GM21447 (cell line): ENCODE results near the gene TRABD2B.

Experiments
- ATAC-seq: cut with Tn5 transposase; IDR thresholded peaks from one replicate; pipeline ENCODE4 v1.9.1; 2021; ENCODE audit not compliant: unreplicated experiment

TRABD2B gene

DNA sequence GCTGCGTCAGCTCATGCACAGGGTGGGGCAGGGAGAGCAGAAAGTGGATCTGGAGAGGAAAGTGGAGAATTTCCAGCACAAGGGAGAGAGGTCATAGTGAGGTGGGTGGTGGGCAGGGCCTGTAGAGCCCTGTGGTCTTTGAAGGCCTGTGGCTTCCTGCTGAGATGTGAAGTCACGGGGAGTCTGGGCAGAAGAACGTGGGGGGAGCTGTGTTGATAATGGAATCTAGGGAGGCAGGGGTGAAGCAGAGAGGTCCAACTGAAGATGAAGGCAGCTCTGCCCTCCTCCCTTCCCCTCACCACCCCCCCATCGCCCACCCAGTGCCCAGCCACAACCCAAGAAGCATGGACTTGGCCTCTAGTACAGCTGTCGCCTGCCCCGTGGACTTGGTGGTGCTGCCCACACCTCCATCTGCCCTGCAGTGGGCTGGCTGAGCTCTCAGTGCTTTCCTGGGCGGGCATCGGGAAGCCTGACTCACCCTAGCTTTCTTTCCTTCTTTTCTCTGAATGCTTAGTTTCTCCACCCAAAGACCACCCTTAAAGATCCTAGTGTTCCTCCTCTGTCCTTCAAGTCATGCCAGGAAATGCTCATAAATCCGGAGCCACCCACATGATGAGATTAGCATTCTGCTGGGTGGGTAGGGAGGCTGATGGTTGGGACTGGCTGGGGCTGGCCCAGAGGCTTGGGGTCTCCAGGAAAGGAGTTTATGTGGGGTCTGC, 186.1 kb downstream of the TRABD2B start:
- no peak for ATAC-seq

DNA sequence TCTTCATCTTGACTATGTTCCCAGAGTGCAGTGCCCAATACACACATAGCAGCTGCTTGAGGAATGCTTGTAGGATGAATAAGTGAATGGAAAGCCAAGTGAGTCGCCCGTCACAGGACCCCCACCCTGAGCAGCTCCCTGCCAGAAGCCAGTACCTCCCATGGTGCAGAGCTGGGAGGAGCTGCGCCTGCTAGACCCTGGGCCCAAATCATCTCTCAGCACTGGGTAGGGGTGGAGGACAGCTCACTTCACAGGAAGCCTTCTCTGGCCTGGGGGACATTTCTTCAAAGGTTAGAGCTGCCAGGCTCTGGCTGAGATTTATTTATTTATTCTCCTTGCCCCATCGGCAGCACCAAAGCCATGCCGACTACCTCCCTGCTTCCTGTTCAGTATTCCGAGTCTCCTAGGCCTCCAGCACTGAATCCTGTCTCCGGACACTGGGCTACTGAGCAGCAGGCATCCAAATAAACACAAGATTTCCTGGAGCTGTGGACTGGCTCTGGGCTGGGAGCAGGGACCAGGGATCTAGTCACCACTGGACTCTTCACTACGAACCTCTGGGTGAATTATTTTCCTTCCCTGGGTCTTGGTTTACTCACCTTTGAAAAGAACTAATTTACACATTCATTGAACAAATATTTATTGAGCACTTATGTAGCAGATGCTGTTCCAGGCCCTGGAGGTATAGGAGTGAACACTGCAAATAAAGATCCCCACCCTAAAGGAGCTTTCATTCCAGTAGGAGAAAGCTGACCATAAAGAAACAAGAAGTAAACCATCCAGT, 187.7 kb downstream of the TRABD2B start:
- ATAC-seq = no peak

DNA sequence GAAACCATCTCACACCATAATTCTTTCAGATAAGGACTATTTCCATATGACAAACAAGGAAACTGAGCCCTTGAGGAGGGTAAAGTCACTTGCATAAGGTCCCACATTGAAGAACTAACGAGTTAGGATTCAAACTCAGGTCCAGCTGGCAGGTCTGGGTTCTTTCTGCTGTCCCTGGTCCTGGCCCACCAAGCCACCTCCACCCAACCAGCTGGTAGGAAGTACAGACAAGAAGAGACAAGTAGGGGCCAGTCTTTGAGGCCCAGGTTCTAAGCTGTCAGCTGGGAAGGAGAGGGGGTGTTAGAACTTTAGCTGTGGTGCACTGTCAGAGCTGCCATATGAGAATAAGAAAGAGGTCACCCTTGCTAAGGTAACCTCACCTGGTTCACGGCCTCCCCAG, 188.6 kb downstream of the TRABD2B start:
- no peak for ATAC-seq

DNA sequence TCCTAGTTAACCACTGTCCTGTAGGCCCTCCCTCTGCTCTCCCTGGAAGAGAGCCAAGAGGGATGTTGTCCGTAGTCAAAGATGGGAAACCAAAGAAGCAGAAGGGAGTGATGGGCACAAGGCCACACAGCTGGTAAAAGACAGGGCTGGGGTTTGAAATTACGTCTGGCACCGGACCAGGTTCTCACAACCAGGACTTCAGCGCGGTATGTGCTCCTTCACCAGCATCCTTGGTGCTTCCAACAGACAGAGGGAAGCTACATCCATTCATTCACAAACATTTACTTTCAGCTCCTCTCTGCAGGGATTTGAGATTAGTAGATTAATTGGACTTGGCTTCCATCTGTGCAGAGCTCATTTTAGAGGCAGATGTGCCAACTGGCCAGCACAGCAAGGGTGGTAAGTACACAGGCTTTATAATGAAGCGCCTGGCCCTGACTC, 191.2 kb downstream of the TRABD2B start:
- no peak for ATAC-seq

DNA sequence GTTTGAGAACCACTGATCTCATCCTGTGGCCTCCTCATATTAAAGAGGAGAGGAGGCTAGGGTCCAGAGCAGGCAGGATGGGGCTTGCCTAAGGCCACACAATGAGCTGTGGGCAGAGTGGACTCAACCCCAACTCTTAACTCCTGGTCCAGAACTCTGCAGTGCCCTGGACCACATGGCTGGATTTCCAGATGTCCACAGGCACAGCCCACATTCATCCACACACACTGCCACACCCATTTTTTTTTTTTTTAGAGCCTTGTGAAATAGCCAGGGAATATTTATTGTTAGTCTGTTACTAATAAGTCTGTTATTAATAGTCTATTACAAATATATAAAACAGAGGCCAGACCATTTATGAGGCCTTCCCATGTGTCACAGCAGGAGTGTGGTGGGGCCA, 192.2 kb downstream of the TRABD2B start:
- no peak for ATAC-seq

DNA sequence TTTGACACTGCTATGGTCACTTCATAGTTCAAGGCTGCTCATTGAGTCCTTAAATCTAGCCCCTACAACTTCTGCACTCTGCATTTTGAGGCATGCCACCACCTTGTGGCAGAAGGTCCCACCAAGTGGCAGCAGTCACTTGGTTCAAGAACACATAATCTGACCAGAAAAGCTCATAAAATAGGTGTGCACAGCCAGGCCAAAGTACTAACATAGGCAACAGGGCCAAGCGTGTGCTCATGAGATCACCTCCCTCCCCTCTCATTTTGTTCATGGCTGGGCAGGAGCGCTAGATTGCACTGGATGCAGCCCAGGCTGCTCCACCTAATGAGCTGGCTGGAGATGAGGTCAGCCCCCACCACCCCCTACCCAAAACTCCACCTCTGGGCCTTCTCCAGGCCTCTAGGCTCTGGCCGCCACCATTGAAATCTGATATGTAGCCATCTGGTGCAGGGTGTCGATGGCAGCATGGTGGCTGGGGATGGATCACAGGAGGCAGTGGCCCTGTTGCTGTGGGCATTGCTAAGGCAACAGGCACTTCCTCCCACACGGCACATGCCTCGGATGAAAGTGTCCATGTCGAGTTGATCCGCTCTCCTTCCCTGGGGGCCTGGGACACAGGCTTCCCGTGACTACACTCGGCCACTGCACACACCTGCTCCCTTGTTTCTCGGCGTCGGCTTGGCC, 193.2 kb downstream of the TRABD2B start:
- no peak for ATAC-seq

DNA sequence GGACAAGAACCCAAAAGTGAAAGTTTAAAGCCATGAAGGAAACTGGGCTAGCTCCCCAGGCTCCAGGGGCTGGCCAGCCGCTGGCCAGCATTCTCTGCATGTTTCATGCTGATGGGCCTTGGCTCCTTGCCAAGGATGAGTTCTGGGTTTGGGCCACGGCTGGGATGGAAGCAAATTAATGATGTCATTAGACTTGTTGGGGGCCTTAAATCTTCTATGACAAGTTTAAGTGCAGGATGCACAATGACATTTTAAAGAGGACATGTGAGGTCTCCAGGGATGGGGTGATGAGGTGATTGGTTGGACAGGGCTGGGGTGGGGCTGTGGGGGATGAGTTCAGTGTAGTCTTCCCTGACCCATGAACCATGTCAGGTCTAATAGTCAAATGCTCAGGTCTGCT, 199.6 kb downstream of the TRABD2B start:
- no peak for ATAC-seq

DNA sequence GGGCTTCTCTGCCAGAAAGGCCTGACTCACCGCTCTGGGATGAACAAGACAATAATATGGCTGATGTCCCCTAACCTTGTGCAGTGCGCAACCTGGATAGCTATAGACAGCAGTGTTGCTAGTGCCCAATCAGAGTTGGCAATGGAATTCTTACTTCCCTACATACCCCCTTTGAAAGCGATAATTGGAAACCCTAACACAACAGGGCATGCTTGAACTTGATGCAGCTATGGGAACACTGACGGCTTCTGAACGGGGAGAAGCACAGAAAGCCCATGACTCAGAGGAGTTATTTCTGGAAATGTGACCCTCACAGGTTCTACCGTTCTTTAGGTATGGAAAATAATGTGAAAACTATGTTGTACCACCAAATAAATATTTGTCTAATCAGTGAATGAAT, 200.6 kb downstream of the TRABD2B start:
- no peak for ATAC-seq

DNA sequence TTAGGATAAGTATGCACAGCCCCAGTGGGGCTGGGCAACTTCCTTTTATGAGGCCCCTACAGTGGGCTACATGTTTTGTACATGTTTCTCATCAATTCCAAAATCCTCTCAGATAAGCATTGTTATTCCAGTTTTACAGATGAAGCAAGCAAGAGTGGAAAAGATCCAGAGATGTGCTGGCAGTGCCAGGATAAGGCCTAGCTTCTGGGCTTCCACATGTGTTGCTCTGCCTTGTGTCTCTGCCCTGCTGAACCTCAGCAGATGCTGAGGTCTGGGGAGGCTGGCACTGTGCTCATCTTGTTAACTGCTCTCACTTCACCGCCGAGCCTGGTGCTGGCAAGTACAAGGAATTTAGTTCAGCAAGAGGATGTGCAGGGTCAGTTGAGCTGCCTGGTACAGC, 202.1 kb downstream of the TRABD2B start:
- no peak for ATAC-seq

DNA sequence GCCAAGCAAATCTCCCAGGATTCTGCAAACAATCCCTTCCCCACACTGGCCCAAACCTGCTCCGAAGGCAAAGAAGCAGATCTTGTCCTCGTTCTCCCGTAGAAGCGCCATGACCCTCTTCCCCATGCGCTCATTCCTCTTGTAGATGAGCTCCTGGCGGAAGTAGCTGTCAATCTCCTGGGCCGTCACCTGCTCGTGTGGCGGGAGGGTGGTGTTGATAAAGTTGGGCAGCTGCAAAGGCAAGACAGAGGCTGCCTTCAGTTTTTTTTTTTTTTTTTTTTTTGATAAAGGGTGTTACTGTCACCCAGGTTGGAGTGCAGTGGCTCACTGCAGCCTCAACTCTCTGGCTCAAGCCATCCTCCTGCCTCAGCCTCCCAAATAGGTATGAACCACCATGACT, 202.7 kb downstream of the TRABD2B start:
- no peak for ATAC-seq

DNA sequence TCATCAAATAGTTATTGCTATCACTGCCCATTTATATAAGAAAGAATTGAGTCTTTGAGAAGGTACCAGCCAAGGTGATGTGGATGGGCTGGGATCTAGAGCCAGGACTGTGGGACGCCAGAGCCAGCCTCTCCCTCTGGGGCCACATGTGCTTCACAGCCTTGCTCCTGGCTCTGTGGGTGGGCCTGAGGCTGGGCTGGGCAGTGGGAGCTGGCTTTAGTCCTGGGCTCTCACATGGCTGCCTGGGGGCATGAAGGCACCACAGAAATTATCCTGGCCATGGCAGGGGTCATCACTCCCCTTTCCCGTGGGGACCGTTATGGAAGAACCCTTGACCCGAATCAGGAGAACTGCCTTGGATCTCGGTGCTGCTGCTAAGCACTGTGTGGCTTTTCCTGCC, 203.1 kb downstream of the TRABD2B start:
- no peak for ATAC-seq

DNA sequence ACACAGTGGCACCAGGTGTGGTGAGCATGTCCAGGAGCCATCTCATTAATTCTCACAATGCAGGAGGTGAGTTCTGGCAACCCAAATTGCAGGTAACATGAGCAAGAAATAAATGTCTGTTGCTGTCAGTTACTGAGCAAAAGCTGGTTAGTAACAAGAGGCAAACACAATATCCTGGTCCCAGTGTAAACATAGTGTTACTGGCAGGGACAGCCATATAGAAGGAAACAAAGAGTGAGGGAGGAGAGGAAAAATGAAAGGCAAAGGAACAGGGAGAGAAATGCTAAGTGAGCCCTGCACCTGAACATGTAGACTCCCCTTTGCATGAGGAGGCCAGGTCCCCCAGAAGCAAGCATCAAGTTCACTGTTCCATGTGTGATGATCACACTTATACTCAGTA, 203.6 kb downstream of the TRABD2B start:
- no peak for ATAC-seq

DNA sequence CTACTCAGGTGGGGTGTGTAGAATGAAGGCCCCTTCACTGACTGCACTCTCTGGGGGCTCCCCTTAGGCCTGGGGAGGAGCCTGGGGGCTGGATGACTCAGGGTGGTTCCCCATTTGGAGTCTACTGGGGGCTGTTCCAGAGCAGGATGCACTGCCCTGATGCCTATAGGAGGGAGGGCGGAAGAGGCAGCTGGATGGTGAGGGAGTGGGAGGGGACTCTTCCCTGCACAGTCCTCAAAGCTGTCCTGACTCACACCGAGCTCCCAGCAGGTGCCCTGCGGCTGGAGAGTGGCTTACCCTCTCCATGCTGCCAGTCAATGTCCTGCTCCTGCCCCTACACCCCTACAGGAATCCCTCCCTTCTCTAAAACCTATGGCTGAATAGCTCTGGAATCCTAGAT, 204.4 kb downstream of the TRABD2B start:
- no peak for ATAC-seq

DNA sequence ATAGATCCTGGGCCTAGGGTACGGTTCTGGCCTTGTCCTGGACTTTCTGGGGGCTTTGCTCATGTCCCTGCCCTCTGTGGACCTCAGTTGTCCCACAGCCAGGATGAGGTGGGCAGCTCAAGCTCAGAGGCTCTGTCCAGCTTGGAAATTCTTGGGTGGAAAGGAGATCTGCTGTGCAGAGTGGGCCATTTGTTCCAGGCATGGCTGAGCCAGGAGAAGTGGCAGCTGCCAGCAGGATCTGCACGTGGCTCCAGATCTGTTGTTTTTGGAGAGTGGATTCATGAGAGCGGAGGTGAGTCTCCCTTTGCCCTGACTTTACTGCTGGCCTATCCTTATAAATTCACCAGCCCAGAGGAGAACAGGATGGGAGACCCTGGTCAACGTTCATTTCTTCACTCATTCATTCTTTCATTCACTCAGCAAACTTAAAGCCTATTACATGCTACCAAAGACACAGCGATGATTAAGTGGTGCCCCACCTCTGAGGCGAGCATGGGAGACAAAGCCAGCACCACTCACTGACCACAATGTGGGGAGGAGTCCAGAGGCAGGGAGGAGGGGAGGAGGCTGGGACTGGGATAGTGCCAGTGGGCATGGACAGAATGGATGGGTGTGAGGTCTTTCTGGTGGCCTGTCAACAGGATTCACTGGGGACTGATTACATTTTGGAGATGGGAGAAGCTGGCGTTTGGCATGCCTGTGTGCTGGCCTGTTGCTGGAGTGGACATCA, 205.1 kb downstream of the TRABD2B start:
- no peak for ATAC-seq

DNA sequence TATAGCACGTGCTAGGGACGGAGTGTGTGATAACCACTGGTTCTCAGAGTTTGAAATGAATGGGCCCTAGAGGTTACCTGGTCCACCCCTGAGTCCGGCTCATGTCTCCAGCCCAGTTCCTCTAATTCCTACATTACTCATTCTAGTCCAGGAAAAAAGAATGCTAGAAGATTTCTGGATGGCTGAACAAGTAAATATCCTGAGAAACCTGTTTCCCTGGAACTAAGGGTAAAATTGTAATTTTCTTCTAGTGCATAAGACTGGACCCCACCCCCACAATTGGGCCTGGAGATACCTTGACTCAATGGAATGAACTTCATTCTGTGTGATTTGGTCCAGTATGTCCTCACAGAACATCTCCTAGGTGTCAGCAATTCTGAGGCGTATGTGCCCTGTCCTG, 208.4 kb downstream of the TRABD2B start:
- ATAC-seq = no peak

DNA sequence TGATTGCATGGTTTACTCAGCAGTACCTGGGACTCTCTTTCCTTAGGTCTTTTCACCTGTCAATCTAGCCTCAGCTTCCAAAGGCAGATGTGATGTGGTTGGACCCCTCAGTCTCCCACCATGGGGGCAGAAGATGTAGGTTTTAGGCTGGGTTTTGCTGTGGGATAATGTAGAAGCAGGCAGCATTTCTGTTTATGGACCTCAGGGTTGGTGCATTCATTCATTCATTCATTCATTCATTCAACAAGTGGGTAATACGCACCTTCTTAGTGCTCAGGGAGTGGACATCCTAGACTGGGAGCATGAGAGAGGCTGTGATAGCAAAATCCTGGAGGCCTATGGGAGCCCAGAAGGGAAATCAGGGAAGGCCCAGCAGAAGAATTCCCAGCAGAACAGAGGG, 209.6 kb downstream of the TRABD2B start:
- no peak for ATAC-seq

DNA sequence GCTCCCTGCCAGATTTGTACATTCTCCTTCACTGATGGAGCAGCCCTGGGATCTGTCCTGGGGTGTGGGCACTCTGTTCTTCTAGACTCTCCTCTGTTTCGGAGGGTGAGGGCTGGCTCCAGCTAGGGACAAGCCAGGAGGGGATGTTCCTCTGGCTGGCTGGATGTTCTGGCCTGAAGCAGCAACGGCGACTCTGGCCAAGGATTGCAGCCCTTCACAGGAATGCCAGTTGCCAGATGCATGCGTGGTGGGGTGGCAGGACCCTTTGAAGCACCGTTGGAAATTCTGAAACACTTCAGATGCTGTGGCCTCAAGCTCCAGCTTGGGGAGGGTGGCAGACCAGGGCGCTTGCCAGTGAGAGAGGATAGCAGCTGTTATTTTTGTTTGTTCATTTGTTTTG, 210.9 kb downstream of the TRABD2B start:
- ATAC-seq = no peak

DNA sequence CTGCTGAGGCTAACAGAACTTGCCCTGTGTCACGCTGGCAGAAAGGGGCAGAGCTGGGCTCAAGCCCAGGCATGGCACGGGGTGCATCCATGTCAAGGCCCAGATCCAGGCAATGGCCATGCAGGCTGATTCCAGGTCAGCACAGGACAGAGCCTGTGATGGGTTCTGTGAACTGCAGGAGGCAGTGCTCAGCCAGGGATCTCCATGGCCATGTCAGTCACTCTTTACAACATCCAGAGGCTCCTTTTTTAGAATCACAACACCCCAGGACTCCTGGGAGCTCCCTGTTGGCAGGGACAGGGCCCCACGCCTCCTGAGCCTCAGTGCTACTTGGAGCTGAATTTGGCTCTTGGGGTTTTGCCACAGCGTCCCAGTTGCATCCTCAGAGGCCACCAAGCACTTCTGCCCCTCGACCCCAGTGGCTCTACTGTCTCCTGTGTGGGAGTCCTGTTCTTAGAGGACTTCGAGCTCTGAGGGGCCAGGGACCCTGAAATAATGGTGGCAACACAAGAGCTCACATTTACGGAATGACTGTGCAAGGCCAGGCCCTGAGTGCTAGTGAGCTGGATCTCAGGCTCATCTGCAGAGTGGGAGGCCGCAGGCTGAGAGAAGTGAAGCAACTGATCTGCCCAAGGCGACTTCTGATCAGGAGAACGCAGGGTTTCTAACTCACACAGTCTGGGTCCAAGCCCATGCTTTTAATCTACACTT, 211.5 kb downstream of the TRABD2B start:
- no peak for ATAC-seq

DNA sequence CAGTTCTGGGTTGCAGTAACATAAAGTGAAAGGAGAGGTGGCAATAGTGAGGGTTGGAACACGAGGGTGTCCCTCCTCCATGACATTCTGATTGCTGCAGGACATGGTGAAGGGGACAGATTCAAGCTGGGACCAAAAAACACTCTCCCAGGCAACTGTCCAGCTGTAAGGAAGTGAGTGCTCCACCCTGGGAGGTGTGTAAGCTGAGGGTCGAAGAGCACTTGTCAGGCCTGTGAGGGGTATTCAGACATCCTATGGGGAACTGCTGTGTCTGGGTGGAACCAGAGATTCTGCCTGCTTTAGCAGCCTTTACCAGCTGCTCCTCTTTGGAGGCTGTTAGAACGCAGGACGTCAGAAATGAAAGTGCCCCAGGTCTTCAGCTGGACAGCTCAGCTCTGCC, 212.1 kb downstream of the TRABD2B start:
- ATAC-seq = no peak

DNA sequence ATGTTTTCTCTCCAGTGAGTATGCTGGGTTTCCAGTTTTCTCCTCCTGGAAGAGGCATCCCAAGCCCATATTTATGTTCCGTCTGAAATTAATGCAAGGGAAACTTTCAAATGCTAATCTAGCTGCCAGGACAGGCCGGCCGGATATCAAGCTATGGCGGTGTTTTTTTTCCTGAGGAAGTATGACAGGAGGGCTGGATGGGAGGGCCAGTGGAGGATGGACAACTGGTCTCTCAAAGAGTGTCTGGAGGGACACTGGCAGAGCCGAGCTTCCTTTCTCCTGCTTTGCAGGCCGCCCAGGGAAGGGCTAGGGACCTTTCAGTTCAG, 212.7 kb downstream of the TRABD2B start:
- no peak for ATAC-seq
